Neural progenitor cell (in vitro differentiated cells): Measurements from ENCODE around the gene TOMM22. TPM values are rescaled to one million over a fixed set of nuclear protein-coding genes. Genes with fewer than 3 reads are reported as not detected.

Experiments
- DNase-seq: peaks from one replicate; pipeline ENCODE4 v3.0.0-alpha.2; 2016; ENCODE audit warnings: low spot score
- H2AFZ ChIP-seq: fragments of 200-600 bp; sonication (generic); replicated peaks from 2 replicates; pipeline ENCODE4 v1.6.1; 2016; ENCODE audit warnings: antibody characterized with exemption
- H3F3A ChIP-seq: fragments of 200-600 bp; sonication (generic); 2 replicates; pipeline ENCODE4 v1.6.1; 2016; ENCODE audit warnings: antibody characterized with exemption, low read depth
- H3K27ac ChIP-seq: fragments of 200-600 bp; sonication (generic); 2 replicates; pipeline ENCODE4 v1.5.1; 2016; ENCODE audit warnings: mild to moderate bottlenecking
- H3K27me3 ChIP-seq: fragments of 200-600 bp; sonication (generic); 2 replicates; pipeline ENCODE4 v1.6.1; 2016; ENCODE audit warnings: mild to moderate bottlenecking, moderate library complexity
- H3K36me3 ChIP-seq: fragments of 200-600 bp; sonication (generic); 2 replicates; pipeline ENCODE4 v1.5.1; 2016
- H3K4me1 ChIP-seq: fragments of 200-600 bp; sonication (generic); 2 replicates; pipeline ENCODE4 v1.6.1; 2016; ENCODE audit warnings: mixed run types
- H3K4me2 ChIP-seq: fragments of 200-600 bp; sonication (generic); 2 replicates; pipeline ENCODE4 v1.6.1; 2016
- H3K4me3 ChIP-seq: fragments of 200-600 bp; sonication (generic); 2 replicates; pipeline ENCODE4 v1.5.1; 2016
- H3K79me2 ChIP-seq: fragments of 200-600 bp; sonication (generic); 2 replicates; pipeline ENCODE4 v1.6.1; 2016; ENCODE audit warnings: low read depth
- H3K9ac ChIP-seq: fragments of 200-600 bp; sonication (generic); 2 replicates; pipeline ENCODE4 v1.6.1; 2016
- H3K9me3 ChIP-seq: fragments of 200-600 bp; sonication (generic); 2 replicates; pipeline ENCODE4 v1.5.1; 2016; ENCODE audit warnings: low read depth
- H4K20me1 ChIP-seq: fragments of 200-600 bp; sonication (generic); 2 replicates; pipeline ENCODE4 v1.6.1; 2016; ENCODE audit warnings: low read depth
- H3K27ac Mint-ChIP-seq: 3 replicates; pipeline ENCODE4 v1.8.0; 2021; ENCODE audit warnings: mixed read lengths
- H3K27me3 Mint-ChIP-seq: 2 replicates; pipeline ENCODE4 v1.8.0; 2022; ENCODE audit warnings: low read depth, mild to moderate bottlenecking, inconsistent platforms, moderate library complexity, mixed read lengths; ENCODE audit not compliant: insufficient read depth
- H3K36me3 Mint-ChIP-seq: 3 replicates; pipeline ENCODE4 v1.8.0; 2021; ENCODE audit warnings: mixed read lengths
- H3K4me1 Mint-ChIP-seq: 3 replicates; pipeline ENCODE4 v1.8.0; 2021; ENCODE audit warnings: mixed read lengths
- H3K4me3 Mint-ChIP-seq: 3 replicates; pipeline ENCODE4 v1.8.0; 2021; ENCODE audit warnings: mild to moderate bottlenecking, moderate library complexity, mixed read lengths
- H3K9me3 Mint-ChIP-seq: 3 replicates; pipeline ENCODE4 v1.8.0; 2020; ENCODE audit warnings: mixed read lengths
- CTCF ChIP-seq: fragments of 200-600 bp; sonication (generic); IDR thresholded peaks from 2 replicates; pipeline ENCODE4 v1.5.1; 2017; ENCODE audit warnings: antibody characterized with exemption, mild to moderate bottlenecking
- EZH2 ChIP-seq: fragments of 200-600 bp; sonication (generic); IDR thresholded peaks from 2 replicates; pipeline ENCODE4 v1.6.1; 2017; ENCODE audit warnings: antibody characterized with exemption, mild to moderate bottlenecking, moderate library complexity
- EZH2phosphoT487 ChIP-seq: fragments of 200-600 bp; sonication (generic); IDR thresholded peaks from 2 replicates; pipeline ENCODE4 v1.6.1; 2017; ENCODE audit warnings: antibody characterized with exemption
- total RNA-seq: library from RNA; depleted of rRNA; stranded (reverse); fragments of >200 nt; gene quantifications from 2 replicates; pipeline ENCODE4 v1.2.3, GENCODE V29; 2015; ENCODE audit warnings: low replicate concordance

The TOMM22 gene
- total RNA-seq, 1 donor from 2014 or later = 134 TPM

DNA sequence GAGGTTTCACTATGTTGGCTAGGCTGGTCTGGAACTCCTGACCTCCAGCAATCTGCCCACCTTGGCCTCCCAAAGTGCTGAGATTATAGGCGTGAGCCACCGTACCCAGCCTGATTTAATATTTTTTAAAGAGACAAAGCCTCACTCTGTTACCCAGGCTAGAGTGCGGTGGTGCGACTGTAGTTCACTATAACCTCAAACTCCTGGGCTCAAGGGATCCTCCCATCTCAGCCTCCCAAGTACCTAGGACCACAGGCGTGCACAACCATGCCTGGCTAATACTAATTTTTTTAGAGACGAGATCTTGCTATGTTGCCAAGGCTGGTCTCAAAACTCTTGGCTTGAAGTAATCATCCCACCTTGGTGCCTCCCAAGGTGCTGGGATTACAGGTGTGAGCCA, 37.4 kb downstream of the TOMM22 start:
- H3K4me1 ChIP-seq = no peaks in the 10 kb centered on the region
- H3K4me1 Mint-ChIP-seq = peaks cover 21% of the 10 kb centered on the region
- no peak overlapping the region for H3K4me3 ChIP-seq
- peaks cover 40% of the 10 kb centered on the region for H4K20me1 ChIP-seq
- no peak overlapping the region for H3K4me2 ChIP-seq
- no peaks in the 10 kb centered on the region for H3F3A ChIP-seq
- H3K27me3 Mint-ChIP-seq = peaks cover 5% of the 10 kb centered on the region
- H2AFZ ChIP-seq = no peak overlapping the region
- no peaks in the 10 kb centered on the region for H3K9me3 Mint-ChIP-seq
- no peak for TF ChIP-seq EZH2phosphoT487
- no peak for TF ChIP-seq CTCF
- TF ChIP-seq EZH2 = no peak
- no peaks in the 10 kb centered on the region for H3K27me3 ChIP-seq
- H3K9ac ChIP-seq = no peak overlapping the region
- H3K79me2 ChIP-seq = peaks cover 18% of the 10 kb centered on the region
- DNase-seq = no peak
- H3K27ac Mint-ChIP-seq = no peak overlapping the region
- H3K36me3 ChIP-seq = no peaks in the 10 kb centered on the region
- H3K4me3 Mint-ChIP-seq = no peak overlapping the region
- H3K27ac ChIP-seq = no peak overlapping the region
- H3K9me3 ChIP-seq = no peaks in the 10 kb centered on the region
- peaks cover 27% of the 10 kb centered on the region for H3K36me3 Mint-ChIP-seq

DNA sequence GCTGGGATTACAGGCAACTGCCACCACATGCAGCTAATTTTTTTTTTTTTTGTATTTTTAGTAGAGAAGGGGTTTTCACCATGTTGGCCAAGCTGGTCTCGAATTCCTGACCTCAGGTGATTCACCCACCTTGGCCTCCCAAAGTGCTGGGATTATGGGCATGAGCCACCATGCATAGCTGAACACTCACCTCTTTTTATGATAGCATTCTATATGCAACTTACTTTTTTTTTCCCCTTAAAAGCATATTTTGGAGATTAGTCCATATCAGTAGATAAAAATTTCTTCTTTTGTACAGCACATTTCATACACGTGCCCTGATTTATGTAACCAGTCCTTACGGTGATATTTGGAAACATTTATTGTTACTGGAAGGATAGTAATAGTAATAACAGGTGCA, 38.6 kb downstream of the TOMM22 start:
- DNase-seq = no peak
- Mint-ChIP-seq H3K4me3 (no peak overlapping the region), H3K4me1 (peaks cover 19% of the 10 kb centered on the region), H3K27me3 (peaks cover 3% of the 10 kb centered on the region), H3K9me3 (no peaks in the 10 kb centered on the region), H3K27ac (no peak overlapping the region), H3K36me3 (peaks cover 34% of the 10 kb centered on the region)
- no peaks in the 10 kb centered on the region for H3K4me1 ChIP-seq
- H4K20me1 ChIP-seq = peaks cover 37% of the 10 kb centered on the region
- no peak overlapping the region for H3K27ac ChIP-seq
- no peaks in the 10 kb centered on the region for H3K27me3 ChIP-seq
- no peaks in the 10 kb centered on the region for H3F3A ChIP-seq
- H3K79me2 ChIP-seq = peaks cover 6% of the 10 kb centered on the region
- TF ChIP-seq CTCF (no peak), EZH2phosphoT487 (no peak), EZH2 (no peak)
- H2AFZ ChIP-seq = no peak overlapping the region
- no peaks in the 10 kb centered on the region for H3K36me3 ChIP-seq
- H3K4me3 ChIP-seq = no peak overlapping the region
- H3K4me2 ChIP-seq = no peak overlapping the region
- no peak overlapping the region for H3K9ac ChIP-seq
- H3K9me3 ChIP-seq = no peaks in the 10 kb centered on the region

DNA sequence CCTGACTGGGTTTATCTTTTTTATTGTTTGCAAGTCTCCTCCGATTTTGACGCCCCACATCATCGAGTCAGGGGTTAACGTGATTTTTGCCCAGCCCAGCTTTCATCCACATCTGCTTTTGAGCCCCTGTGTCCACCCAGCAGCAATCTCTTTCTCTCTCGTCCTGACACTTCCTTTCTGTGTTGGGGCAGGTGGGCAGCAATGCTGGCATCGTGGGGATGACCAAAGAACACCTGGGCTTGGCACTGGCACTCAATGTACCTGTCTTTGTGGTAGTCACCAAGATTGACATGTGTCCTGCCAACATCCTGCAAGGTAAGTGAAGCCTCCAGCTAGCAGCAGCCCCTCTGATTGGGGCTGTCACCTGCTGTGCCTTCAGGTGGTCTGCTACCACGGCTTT, 39.8 kb downstream of the TOMM22 start:
- Mint-ChIP-seq H3K36me3 (peaks cover 34% of the 10 kb centered on the region), H3K4me3 (no peak overlapping the region), H3K27ac (no peak overlapping the region), H3K9me3 (no peaks in the 10 kb centered on the region), H3K4me1 (peaks cover 16% of the 10 kb centered on the region), H3K27me3 (peaks cover 3% of the 10 kb centered on the region)
- Histone ChIP-seq H3K36me3 (no peaks in the 10 kb centered on the region), H3K9me3 (no peaks in the 10 kb centered on the region), H3K4me2 (no peak overlapping the region), H3F3A (no peaks in the 10 kb centered on the region), H3K27ac (no peak overlapping the region), H4K20me1 (peaks cover 29% of the 10 kb centered on the region), H3K79me2 (no peaks in the 10 kb centered on the region), H3K4me1 (no peaks in the 10 kb centered on the region), H2AFZ (no peak overlapping the region), H3K27me3 (no peaks in the 10 kb centered on the region), H3K4me3 (no peak overlapping the region), H3K9ac (no peak overlapping the region)
- no peak for DNase-seq
- TF ChIP-seq CTCF (no peak), EZH2phosphoT487 (no peak), EZH2 (no peak)
